Natural killer cell (primary cell): Measurements from ENCODE around the gene NDUFC2. TPM values are rescaled to one million over a fixed set of nuclear protein-coding genes. Genes with fewer than 3 reads are reported as not detected.

Source experiments
- ATAC-seq, 3 donors: fragments of 150-1000 bp in 2 of 3; fragments of 200-7000 bp in 1 of 3; cut with Tn5 transposase; 1 replicate in 1 of 3; 2 replicates in 2 of 3; pipeline ENCODE4 v1.10.0; 2021; ENCODE audit warnings: mild to moderate bottlenecking in 2 of 3, moderate library complexity in 2 of 3
- DNase-seq, 2 donors: peaks; one replicate each; pipeline versions ENCODE4 v3.0.0 to v3.0.0-alpha.2; 2013 to 2021; ENCODE audit warnings: mixed read lengths in 1 of 2
- H3K27ac ChIP-seq: one replicate; pipeline ENCODE4 v1.5.1; 2013; ENCODE audit warnings: mild to moderate bottlenecking, low read length
- H3K27me3 ChIP-seq: one replicate; pipeline ENCODE4 v1.6.1; 2013; ENCODE audit warnings: low read length; ENCODE audit not compliant: control insufficient read depth, insufficient read depth
- H3K36me3 ChIP-seq: one replicate; pipeline ENCODE4 v1.6.1; 2013; ENCODE audit warnings: low read length; ENCODE audit not compliant: control insufficient read depth, insufficient read depth
- H3K4me1 ChIP-seq: one replicate; pipeline ENCODE4 v1.6.1; 2013; ENCODE audit warnings: low read length; ENCODE audit not compliant: control insufficient read depth, insufficient read depth
- H3K4me3 ChIP-seq: one replicate; pipeline ENCODE4 v1.5.1; 2013; ENCODE audit warnings: low read length
- H3K9me3 ChIP-seq: one replicate; pipeline ENCODE4 v1.6.1; 2013; ENCODE audit warnings: low read length; ENCODE audit not compliant: control insufficient read depth, insufficient read depth
- H3K27ac Mint-ChIP-seq, 2 donors: one replicate each; pipeline ENCODE4 v1.8.0; 2022; ENCODE audit warnings: mild to moderate bottlenecking in 2 of 2, mixed read lengths in 2 of 2, moderate library complexity in 1 of 2
- H3K27me3 Mint-ChIP-seq, 2 donors: one replicate each; pipeline ENCODE4 v1.8.0; 2022; ENCODE audit warnings: low read depth in 2 of 2, mixed read lengths in 2 of 2
- H3K36me3 Mint-ChIP-seq: one replicate; pipeline ENCODE4 v1.8.0; 2022; ENCODE audit warnings: mixed read lengths
- H3K4me1 Mint-ChIP-seq, 2 donors: one replicate each; pipeline ENCODE4 v1.8.0; 2022; ENCODE audit warnings: mixed read lengths in 2 of 2
- H3K4me3 Mint-ChIP-seq: one replicate; pipeline ENCODE4 v1.8.0; 2022; ENCODE audit warnings: mild to moderate bottlenecking, moderate library complexity, mixed read lengths
- H3K9me3 Mint-ChIP-seq, 2 donors: one replicate each; pipeline ENCODE4 v1.8.0; 2022; ENCODE audit warnings: mixed read lengths in 2 of 2
- WGBS: methylation state at CpG from one replicate; pipeline ENCODE4 v1.1.7; 2013; ENCODE audit warnings: missing lambda C conversion rate; ENCODE audit not compliant: insufficient coverage; 5-methylcytosine and 5-hydroxymethylcytosine counted together
- intact Hi-C: fragments of 100-400 bp; cut with micrococcal nuclease; formaldehyde crosslinking; loops from one replicate; pipeline ENCODE4 v1.14.2; 2022
- total RNA-seq, 4 donors: library from RNA; stranded (reverse); fragments of 120-200 nt in 1 of 4; gene quantifications; one replicate each; pipeline versions ENCODE4 v1.2.3 to v1.2.4, GENCODE V29; 2013 to 2022
- TF ChIP-seq, protein P1 (sequence below): fragments of 200-600 bp; IDR thresholded peaks from one replicate; pipeline ENCODE4 v1.8.0; 2022; ENCODE audit warnings: antibody characterized with exemption

NDUFC2 gene
- total RNA-seq, 3 donors from 2014 or later (not counting 1 experiment from before 2014, with no cell fraction given), result 51.8 to 75.4 (median 60.2) TPM

- Mint-ChIP-seq H3K27ac (no peak overlapping the region), H3K27me3 (no peaks in the 10 kb centered on the region), H3K4me1 (peaks cover 10 to 12% of the 10 kb centered on the region in 2 donors), H3K36me3 (no peaks in the 10 kb centered on the region), H3K9me3 (no peaks in the 10 kb centered on the region), H3K4me3 (no peak overlapping the region)
- TF ChIP-seq, protein P1, sequence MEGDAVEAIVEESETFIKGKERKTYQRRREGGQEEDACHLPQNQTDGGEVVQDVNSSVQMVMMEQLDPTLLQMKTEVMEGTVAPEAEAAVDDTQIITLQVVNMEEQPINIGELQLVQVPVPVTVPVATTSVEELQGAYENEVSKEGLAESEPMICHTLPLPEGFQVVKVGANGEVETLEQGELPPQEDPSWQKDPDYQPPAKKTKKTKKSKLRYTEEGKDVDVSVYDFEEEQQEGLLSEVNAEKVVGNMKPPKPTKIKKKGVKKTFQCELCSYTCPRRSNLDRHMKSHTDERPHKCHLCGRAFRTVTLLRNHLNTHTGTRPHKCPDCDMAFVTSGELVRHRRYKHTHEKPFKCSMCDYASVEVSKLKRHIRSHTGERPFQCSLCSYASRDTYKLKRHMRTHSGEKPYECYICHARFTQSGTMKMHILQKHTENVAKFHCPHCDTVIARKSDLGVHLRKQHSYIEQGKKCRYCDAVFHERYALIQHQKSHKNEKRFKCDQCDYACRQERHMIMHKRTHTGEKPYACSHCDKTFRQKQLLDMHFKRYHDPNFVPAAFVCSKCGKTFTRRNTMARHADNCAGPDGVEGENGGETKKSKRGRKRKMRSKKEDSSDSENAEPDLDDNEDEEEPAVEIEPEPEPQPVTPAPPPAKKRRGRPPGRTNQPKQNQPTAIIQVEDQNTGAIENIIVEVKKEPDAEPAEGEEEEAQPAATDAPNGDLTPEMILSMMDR, result no peak
- H3K36me3 ChIP-seq, result no peaks in the 10 kb centered on the region
- no peak overlapping the region for H3K27ac ChIP-seq
- ATAC-seq (no peak), DNase-seq (no peak)
- no peaks in the 10 kb centered on the region for H3K27me3 ChIP-seq
- WGBS, result 94% methylated on average over 8 of the region's 8 CpGs
- H3K4me3 ChIP-seq, result no peak overlapping the region
- intact Hi-C loops, result no loop called here
- peaks cover 15% of the 10 kb centered on the region for H3K4me1 ChIP-seq
- no peaks in the 10 kb centered on the region for H3K9me3 ChIP-seq
These were observed 40.9 kb downstream of the NDUFC2 start for GRCh38 chr11:78038697-78039313.

DNA sequence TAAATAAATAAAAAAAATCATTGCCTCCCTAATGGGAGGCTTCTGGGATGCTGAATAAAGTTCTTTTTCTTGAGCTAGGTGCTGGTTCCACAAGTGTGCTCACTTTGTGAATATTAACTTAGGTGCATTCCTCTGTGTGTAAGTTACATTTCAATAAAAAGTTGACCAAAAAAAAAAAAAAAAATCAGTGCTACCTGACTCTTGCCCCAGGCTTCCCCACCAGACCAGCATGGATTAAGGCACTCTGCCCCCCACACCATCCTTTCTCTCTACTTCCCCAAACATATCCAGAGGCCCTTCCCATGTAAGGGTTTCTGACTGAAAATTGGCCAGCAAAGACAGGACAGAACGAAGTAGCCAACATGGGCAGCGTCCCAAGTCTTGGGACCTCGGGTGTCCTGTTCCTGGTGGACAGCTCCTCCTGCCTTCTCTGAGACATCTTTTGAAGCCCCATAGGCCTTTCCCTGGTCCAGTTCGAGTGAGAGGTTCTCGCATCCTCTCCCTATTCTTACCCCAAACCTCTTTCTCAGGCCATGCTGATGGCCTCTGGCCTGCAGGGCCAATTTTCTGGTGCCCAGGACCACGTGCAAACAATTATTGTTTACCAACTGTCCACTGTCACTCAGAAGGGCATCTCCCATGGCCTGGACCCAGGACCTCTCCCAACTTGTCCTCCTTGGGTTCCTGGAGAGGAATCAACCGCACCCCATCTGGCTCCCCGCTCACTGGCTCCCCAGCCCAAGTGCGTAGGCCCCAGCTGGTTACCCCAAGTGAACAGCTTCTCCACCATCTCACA is 41.6 kb downstream of the NDUFC2 start:
- Mint-ChIP-seq H3K27ac (no peak overlapping the region), H3K27me3 (no peaks in the 10 kb centered on the region), H3K36me3 (no peaks in the 10 kb centered on the region), H3K9me3 (no peaks in the 10 kb centered on the region), H3K4me1 (peaks cover 10 to 12% of the 10 kb centered on the region in 2 donors), H3K4me3 (no peak overlapping the region)
- no peak for DNase-seq
- Histone ChIP-seq H3K4me1 (peaks cover 15% of the 10 kb centered on the region), H3K27me3 (no peaks in the 10 kb centered on the region), H3K27ac (no peak overlapping the region), H3K9me3 (no peaks in the 10 kb centered on the region), H3K4me3 (no peak overlapping the region), H3K36me3 (no peaks in the 10 kb centered on the region)
- intact Hi-C loops, result no loop called here
- WGBS, result 91% methylated on average over 9 of the region's 9 CpGs
- no peak for ATAC-seq
- TF ChIP-seq, protein P1, result no peak

- Histone ChIP-seq H3K27me3 (no peaks in the 10 kb centered on the region), H3K4me3 (no peak overlapping the region), H3K27ac (no peak overlapping the region), H3K9me3 (no peaks in the 10 kb centered on the region), H3K4me1 (peaks cover 15% of the 10 kb centered on the region), H3K36me3 (no peaks in the 10 kb centered on the region)
- no peaks in the 10 kb centered on the region for H3K36me3 Mint-ChIP-seq
- intact Hi-C loops, result no loop called here
- TF ChIP-seq, protein P1, result no peak
- no peak overlapping the region for H3K27ac Mint-ChIP-seq
- no peak for ATAC-seq
- H3K27me3 Mint-ChIP-seq, result no peaks in the 10 kb centered on the region
- DNase-seq, result no peak
- H3K4me3 Mint-ChIP-seq, result no peak overlapping the region
- H3K4me1 Mint-ChIP-seq, result peaks cover 10 to 12% of the 10 kb centered on the region in 2 donors
- 76% methylated on average over 3 of the region's 3 CpGs for WGBS
- no peaks in the 10 kb centered on the region for H3K9me3 Mint-ChIP-seq
These were observed 42.6 kb downstream of the NDUFC2 start for GRCh38 chr11:78037056-78037455.
